Naive thymus-derived CD4-positive, alpha-beta T cell (primary cell): Measurements from ENCODE around the gene XPNPEP3. TPM values are rescaled to one million over a fixed set of nuclear protein-coding genes. Genes with fewer than 3 reads are reported as not detected.

Experiments
- ATAC-seq: fragments of 150-1000 bp; cut with Tn5 transposase; 2 replicates; pipeline ENCODE4 v1.10.0; 2021; ENCODE audit warnings: mild to moderate bottlenecking, moderate library complexity
- CTCF ChIA-PET: fragments of 350-600 bp; sonication (Branson Sonifier 250); formaldehyde crosslinking; loops from one replicate; lab custom pipeline; 2021; ENCODE audit warnings: antibody characterized with exemption; lab: Charles Lee
- POLR2A ChIA-PET: fragments of 350-600 bp; sonication (Branson Sonifier 250); formaldehyde crosslinking; loops from one replicate; lab custom pipeline; 2021; ENCODE audit warnings: antibody characterized with exemption, inconsistent platforms; lab: Charles Lee
- DNase-seq, 9 donors: peaks; one replicate each; pipeline versions ENCODE4 v3.0.0 to v3.0.0-alpha.2; 2020 to 2022; ENCODE audit warnings: mixed read lengths in 1 of 9
- H3K27ac ChIP-seq: one replicate; pipeline ENCODE4 v1.7.0; 2013; ENCODE audit warnings: mild to moderate bottlenecking, low read depth, low read length, moderate library complexity
- H3K27me3 ChIP-seq, 2 donors: one replicate each; pipeline ENCODE4 v1.7.0; 2013; ENCODE audit warnings: low read length in 2 of 2, mild to moderate bottlenecking in 2 of 2, moderate library complexity in 2 of 2; ENCODE audit not compliant: control insufficient read depth in 2 of 2, insufficient read depth in 2 of 2
- H3K36me3 ChIP-seq, 3 experiments: 1 replicate in 2 of 3; 2 replicates in 1 of 3; pipeline ENCODE4 v1.7.0; 2013; ENCODE audit warnings: low read length in 3 of 3, mild to moderate bottlenecking in 3 of 3, moderate library complexity in 1 of 3; ENCODE audit not compliant: insufficient read depth in 3 of 3, control insufficient read depth in 2 of 3
- H3K4me1 ChIP-seq, 2 donors: one replicate each; pipeline ENCODE4 v1.7.0; 2013; ENCODE audit warnings: low read length in 2 of 2, mild to moderate bottlenecking in 2 of 2, moderate library complexity in 1 of 2; ENCODE audit not compliant: control insufficient read depth in 2 of 2, insufficient read depth in 2 of 2
- H3K4me3 ChIP-seq: 2 replicates; pipeline ENCODE4 v1.7.0; 2013; ENCODE audit warnings: mild to moderate bottlenecking, low read length
- H3K9me3 ChIP-seq, 3 experiments: 1 replicate in 2 of 3; 2 replicates in 1 of 3; pipeline ENCODE4 v1.7.0; 2013; ENCODE audit warnings: low read length in 3 of 3; ENCODE audit not compliant: control insufficient read depth in 2 of 3
- H3K27ac Mint-ChIP-seq, 9 donors: one replicate each; pipeline ENCODE4 v1.8.0; 2020 to 2022; ENCODE audit warnings: mixed read lengths in 9 of 9, mild to moderate bottlenecking in 8 of 9, moderate library complexity in 5 of 9, inconsistent platforms in 2 of 9
- H3K27me3 Mint-ChIP-seq, 5 donors: one replicate each; pipeline ENCODE4 v1.8.0; 2021 to 2022; ENCODE audit warnings: mixed read lengths in 5 of 5, mild to moderate bottlenecking in 1 of 5
- H3K36me3 Mint-ChIP-seq, 5 donors: one replicate each; pipeline ENCODE4 v1.8.0; 2020 to 2022; ENCODE audit warnings: mixed read lengths in 5 of 5, mild to moderate bottlenecking in 3 of 5, inconsistent platforms in 1 of 5
- H3K4me1 Mint-ChIP-seq, 7 donors: one replicate each; pipeline ENCODE4 v1.8.0; 2020 to 2022; ENCODE audit warnings: mixed read lengths in 7 of 7, mild to moderate bottlenecking in 3 of 7, inconsistent platforms in 1 of 7
- H3K4me3 Mint-ChIP-seq, 10 donors: one replicate each; pipeline ENCODE4 v1.8.0; 2020 to 2022; ENCODE audit warnings: mild to moderate bottlenecking in 10 of 10, mixed read lengths in 10 of 10, moderate library complexity in 6 of 10, inconsistent platforms in 2 of 10
- H3K9me3 Mint-ChIP-seq, 11 donors: one replicate each; pipeline ENCODE4 v1.8.0; 2020 to 2022; ENCODE audit warnings: mixed read lengths in 11 of 11, mild to moderate bottlenecking in 4 of 11, inconsistent platforms in 1 of 11, moderate library complexity in 1 of 11
- intact Hi-C, 2 donors: fragments of 100-400 bp; cut with micrococcal nuclease; formaldehyde crosslinking; loops; one replicate each; pipeline ENCODE4 v1.15.1; 2023
- microRNA-seq: library from miRNA; unstranded; fragments of <30 nt; microRNA quantifications from one replicate; pipeline ENCODE4 v1.2.0, GENCODE V29; 2022; ENCODE audit warnings: borderline microRNAs expressed
- polyA plus RNA-seq, 2 donors: library from polyadenylated mRNA; unstranded; fragments of 300-500 nt; fragmentation: Illumina TruSeq; gene quantifications; one replicate each; pipeline ENCODE4 v1.2.3, GENCODE V29; 2021
- total RNA-seq, 6 experiments: library from RNA in 5 of 6; stranded (reverse) in 5 of 6; gene quantifications; 1 replicate in 5 of 6; 2 replicates in 1 of 6; pipeline ENCODE4 v1.2.3 and lab custom pipeline; 2021 to 2026

The XPNPEP3 gene
- total and polyA plus RNA-seq, 7 experiments from 2014 or later = 14.4 to 21.8 (median 17.8) TPM

- Histone ChIP-seq H3K9me3 (no peaks in the 10 kb centered on the region), H3K4me3 (no peak overlapping the region), H3K4me1 (no peaks in the 10 kb centered on the region), H3K36me3 (peaks cover 0 to 12% (median 0%) of the 10 kb centered on the region in 3 experiments), H3K27ac (no peak overlapping the region), H3K27me3 (no peaks in the 10 kb centered on the region)
- Mint-ChIP-seq H3K27ac (peak overlapping the region in 1 of 9 donors; percentile 2), H3K36me3 (peaks cover 0 to 14% (median 8%) of the 10 kb centered on the region in 5 donors), H3K27me3 (no peaks in the 10 kb centered on the region), H3K4me1 (peaks cover 0 to 5% (median 0%) of the 10 kb centered on the region in 7 donors), H3K9me3 (no peaks in the 10 kb centered on the region), H3K4me3 (no peak overlapping the region)
- ATAC-seq (no peak), DNase-seq (no peak)
- intact Hi-C loops = no loop called here
- ChIA-PET CTCF (no interaction called here), POLR2A (interaction anchor here (0.6 kb wide), 1 partner anchor 42 kb away, joined by 3 read pairs; no protein-coding TSS in a partner anchor)
Observed at GRCh38 chr22:40976866-40977700, 120.1 kb downstream of the XPNPEP3 start.

- no peaks in the 10 kb centered on the region for H3K27me3 ChIP-seq
- intact Hi-C loops = no loop called here
- no peak for DNase-seq
- ATAC-seq = no peak
- POLR2A ChIA-PET = no interaction called here
- no peaks in the 10 kb centered on the region for H3K36me3 Mint-ChIP-seq
- no peaks in the 10 kb centered on the region for H3K9me3 Mint-ChIP-seq
- H3K27me3 Mint-ChIP-seq = no peaks in the 10 kb centered on the region
- no peak overlapping the region for H3K4me3 ChIP-seq
- no peaks in the 10 kb centered on the region for H3K9me3 ChIP-seq
- H3K4me1 Mint-ChIP-seq = peaks cover 0 to 5% (median 0%) of the 10 kb centered on the region in 7 donors
- no peaks in the 10 kb centered on the region for H3K36me3 ChIP-seq
- no peak overlapping the region for H3K27ac ChIP-seq
- no peaks in the 10 kb centered on the region for H3K4me1 ChIP-seq
- H3K4me3 Mint-ChIP-seq = no peak overlapping the region
- H3K27ac Mint-ChIP-seq = no peak overlapping the region
- CTCF ChIA-PET = no interaction called here
Observed at GRCh38 chr22:40979198-40979597, 122.2 kb downstream of the XPNPEP3 start.

- CTCF ChIA-PET = no interaction called here
- no peak overlapping the region for H3K27ac Mint-ChIP-seq
- H3K27me3 ChIP-seq = no peaks in the 10 kb centered on the region
- no peaks in the 10 kb centered on the region for H3K36me3 Mint-ChIP-seq
- H3K27me3 Mint-ChIP-seq = no peaks in the 10 kb centered on the region
- DNase-seq = no peak
- POLR2A ChIA-PET = no interaction called here
- intact Hi-C loops = no loop called here
- no peak overlapping the region for H3K27ac ChIP-seq
- H3K4me1 Mint-ChIP-seq = peaks cover 0 to 5% (median 0%) of the 10 kb centered on the region in 7 donors
- no peak overlapping the region for H3K4me3 Mint-ChIP-seq
- H3K36me3 ChIP-seq = no peaks in the 10 kb centered on the region
- no peak for ATAC-seq
- no peaks in the 10 kb centered on the region for H3K9me3 Mint-ChIP-seq
- no peaks in the 10 kb centered on the region for H3K9me3 ChIP-seq
- no peaks in the 10 kb centered on the region for H3K4me1 ChIP-seq
- H3K4me3 ChIP-seq = no peak overlapping the region
Observed at GRCh38 chr22:40979871-40980270, 122.9 kb downstream of the XPNPEP3 start.

Small RNA genes within 50 kb of the gene (microRNA-seq; reads per million reads assigned to microRNA genes)
- gene MIR4766 = 2.1 reads per million

Other genes with a start within 250 kb of the XPNPEP3 start
- 100 to 1,000 TPM in 3 of 5 experiments, 10 to 100 TPM in 2; 64.0 to 114 (median 104) TPM for gene MRTFA, start 220.4 kb upstream of the XPNPEP3 start, total RNA-seq
- gene MRTFA, start 220.4 kb upstream of the XPNPEP3 start, polyA plus RNA-seq = 10 to 100 TPM; 17.6 to 35.4 TPM
- gene MCHR1, start 177.7 kb upstream of the XPNPEP3 start, total RNA-seq = not detected
- not detected for gene MCHR1, start 177.7 kb upstream of the XPNPEP3 start, polyA plus RNA-seq
- gene SLC25A17, start 37.8 kb upstream of the XPNPEP3 start, total RNA-seq = 10 to 100 TPM in 3 of 5 experiments, 1 to 10 TPM in 2; 6.8 to 22.1 (median 13.1) TPM
- 10 to 100 TPM; 16.8 to 24.9 TPM for gene SLC25A17, start 37.8 kb upstream of the XPNPEP3 start, polyA plus RNA-seq
- 100 to 1,000 TPM; 126 to 247 (median 185) TPM for gene ST13, start 509 bp upstream of the XPNPEP3 start, total RNA-seq
- gene ST13, start 509 bp upstream of the XPNPEP3 start, polyA plus RNA-seq = 100 to 1,000 TPM; 222 to 305 TPM
- gene DNAJB7, start 5.0 kb downstream of the XPNPEP3 start, total RNA-seq = not detected
- gene DNAJB7, start 5.0 kb downstream of the XPNPEP3 start, polyA plus RNA-seq = under 1 TPM; 0.10 to 0.15 TPM
- gene RBX1, start 94.2 kb downstream of the XPNPEP3 start, total RNA-seq = 10 to 100 TPM; 28.9 to 91.3 (median 32.7) TPM
- 100 to 1,000 TPM; 109 to 171 TPM for gene RBX1, start 94.2 kb downstream of the XPNPEP3 start, polyA plus RNA-seq
- gene EP300, start 235.4 kb downstream of the XPNPEP3 start, total RNA-seq = 100 to 1,000 TPM in 4 of 5 experiments, 10 to 100 TPM in 1; 89.3 to 155 (median 117) TPM
- gene EP300, start 235.4 kb downstream of the XPNPEP3 start, polyA plus RNA-seq = 10 to 100 TPM; 13.3 to 19.5 TPM